KBM-7 (cell line): ENCODE measurements around the gene TRH.
"Not testable (repeated sequence)": the region's sequence is repeated elsewhere in the genome, so short reads cannot be mapped to it uniquely, and the experiment has no call there.

Source experiments
- DNase-seq: peaks from one replicate; pipeline ENCODE4 v3.0.0-alpha.2; 2015
- in situ Hi-C: fragments of 300-500 bp; cut with MboI; formaldehyde crosslinking; loops from 2 replicates; pipeline ENCODE4 v1.14.3; 2020; ENCODE audit warnings: low sequenced_read_pairs, low pct_unique_long_range_greater_than_20kb, mixed read lengths

The TRH gene

DNA sequence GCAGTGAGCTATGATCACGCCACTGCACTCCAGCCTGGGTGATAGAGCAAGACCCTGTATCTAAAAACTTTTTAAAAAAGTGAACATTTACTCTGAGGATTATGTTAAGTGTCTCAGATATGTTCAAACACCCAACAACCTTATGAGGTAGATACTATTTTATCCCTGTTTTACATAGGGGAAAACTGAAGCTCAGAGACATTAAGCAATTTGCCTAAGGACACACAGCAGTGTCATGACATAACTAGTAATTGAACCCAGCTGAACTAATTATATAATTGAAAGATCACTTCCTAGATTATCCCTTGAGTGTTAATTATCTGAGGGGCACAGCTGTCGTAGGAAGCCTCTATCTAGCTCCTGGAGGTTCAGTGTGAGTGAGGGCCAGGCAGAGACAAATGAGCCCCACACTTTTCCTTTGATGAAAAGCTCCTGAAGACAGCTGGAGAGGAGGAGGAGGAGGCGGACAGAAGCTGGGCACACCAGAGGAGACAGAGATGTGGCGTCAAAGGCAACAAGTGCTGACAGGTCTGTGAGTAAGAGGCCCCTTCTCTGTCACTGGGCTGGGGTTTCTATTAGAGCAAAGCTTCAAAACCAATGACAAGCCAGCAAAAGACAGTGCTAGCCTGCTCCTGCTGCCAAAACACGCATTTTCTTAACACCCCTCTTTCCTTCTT lies 20.5 kb downstream of the TRH start:
- DNase-seq: no peak
- in situ Hi-C loops: no loop called here

DNA sequence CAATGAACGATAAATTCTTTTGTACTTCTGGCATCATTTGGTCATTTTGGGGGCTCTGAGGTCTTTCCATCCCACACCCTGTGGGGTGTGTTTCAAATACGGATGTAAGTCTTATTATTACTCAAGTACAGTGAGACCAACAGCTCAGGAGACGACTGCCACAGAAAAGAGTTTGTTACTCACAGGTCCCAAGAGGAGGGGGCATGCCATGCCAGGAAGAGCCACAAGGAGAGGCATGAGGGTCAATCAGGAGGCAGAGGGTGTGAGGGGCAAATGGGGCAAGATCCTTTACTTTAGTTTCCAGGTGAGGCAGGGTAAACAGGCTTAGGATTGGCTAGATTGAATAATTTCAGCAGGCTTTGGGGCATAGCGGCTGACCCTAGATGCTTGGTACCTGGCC lies 21.6 kb downstream of the TRH start:
- in situ Hi-C loops: no loop called here
- DNase-seq: no peak

DNA sequence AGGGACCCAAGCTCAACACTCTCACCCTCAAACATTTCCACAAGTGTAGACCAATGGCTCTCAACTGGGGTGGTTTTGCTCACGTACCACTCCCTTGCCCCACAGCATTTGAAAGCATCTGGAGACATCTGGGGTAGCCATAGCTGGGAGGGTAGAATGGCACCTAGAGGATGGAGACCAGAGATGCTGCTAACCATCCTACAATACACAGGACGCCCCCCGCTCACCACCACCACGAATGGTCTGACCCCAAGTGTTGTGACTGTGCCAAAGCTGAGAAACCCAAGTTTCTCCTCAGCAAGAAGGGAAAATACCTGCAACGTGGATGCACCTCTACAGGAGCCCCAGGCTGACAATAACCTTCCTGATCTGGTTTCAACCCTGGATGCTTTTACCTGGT lies 24.7 kb downstream of the TRH start:
- DNase-seq, in situ Hi-C loops: not testable (repeated sequence)

DNA sequence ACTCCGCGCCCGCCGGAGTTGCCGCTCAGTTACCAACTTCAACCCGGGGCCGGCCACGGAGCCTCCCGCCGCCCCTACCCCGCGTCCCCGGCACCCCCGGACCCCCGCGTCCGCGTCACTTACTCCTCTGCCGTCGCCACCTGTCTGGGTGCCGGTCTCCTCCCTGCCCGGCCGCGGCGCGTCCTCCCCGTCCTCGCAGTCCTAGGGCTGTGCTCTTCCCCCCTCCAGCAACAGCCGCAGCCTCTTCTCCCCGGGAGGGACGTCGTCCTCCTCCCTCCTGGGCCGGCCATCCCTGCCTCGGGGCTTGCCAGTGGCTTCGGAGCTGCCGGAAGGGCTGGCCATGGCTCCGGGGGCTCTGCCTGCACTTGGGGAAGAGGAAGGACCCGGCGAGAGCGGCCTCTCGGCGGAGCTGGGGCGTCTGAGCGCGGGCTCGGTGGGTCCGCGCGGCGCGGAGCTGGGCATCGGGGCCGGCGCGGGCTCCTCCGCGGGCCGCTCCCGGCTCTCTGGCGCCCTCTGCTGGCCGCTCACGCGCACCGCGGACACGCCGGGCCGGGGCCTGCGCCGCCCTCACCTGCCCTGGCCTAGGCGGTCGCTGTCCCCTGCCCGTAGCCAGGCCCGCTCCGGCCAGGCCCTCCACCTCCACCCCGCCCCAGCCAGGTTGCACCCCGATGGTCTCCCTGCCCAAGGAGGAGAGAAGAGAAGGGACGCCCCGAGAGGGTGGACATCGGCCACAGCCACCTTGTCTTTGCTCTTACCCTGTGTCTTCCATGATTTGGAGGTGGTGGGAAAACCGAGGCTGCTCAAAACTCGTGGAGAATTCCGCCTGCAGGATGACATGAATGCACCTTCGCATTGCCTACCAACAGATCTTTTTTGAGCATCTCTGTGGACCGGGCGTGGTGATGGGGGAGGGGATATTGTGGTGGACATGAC lies 28.4 kb downstream of the TRH start:
- in situ Hi-C loops: not testable (repeated sequence)
- DNase-seq: peak; percentile 63

DNA sequence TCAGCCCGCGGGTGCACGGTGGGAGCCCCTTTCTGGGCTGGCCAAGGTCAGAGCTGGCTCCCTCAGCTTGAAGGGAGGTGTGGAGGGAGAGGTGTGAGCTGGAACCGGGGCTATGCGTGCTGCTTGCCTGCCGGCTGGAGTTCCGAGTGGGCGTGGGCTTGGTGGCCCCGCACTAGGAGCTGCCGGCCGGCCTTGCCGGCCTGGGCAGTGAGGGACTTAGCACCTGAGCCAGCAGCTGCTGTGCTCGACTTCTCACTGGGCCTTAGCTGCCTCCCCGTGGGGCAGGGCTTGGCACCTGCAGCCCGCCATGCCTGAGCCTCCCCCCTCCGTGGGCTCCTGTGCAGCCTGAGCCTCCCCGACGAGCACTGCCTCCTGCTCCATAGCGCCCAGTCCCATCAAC lies 36.0 kb downstream of the TRH start:
- in situ Hi-C loops: no loop called here
- no peak for DNase-seq

DNA sequence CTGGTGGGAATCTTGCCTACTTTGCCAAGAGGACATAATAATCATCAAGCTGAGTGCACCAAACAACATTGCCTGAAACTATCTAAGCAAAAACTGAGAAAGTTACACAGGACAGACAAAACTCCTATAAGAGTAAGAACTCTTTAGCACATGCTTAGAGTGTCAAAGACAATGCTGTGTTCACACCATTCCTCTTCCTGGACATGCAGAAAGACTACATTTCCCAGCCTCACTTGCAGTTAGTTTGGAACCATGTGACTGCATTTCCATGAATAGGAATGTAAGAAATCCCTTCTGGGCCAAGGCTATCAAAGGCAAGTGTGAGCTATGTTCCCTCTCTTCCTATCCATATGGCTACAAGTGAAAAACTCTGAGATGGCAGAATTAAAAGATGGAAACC lies 37.6 kb downstream of the TRH start:
- DNase-seq, in situ Hi-C loops: not testable (repeated sequence)

DNA sequence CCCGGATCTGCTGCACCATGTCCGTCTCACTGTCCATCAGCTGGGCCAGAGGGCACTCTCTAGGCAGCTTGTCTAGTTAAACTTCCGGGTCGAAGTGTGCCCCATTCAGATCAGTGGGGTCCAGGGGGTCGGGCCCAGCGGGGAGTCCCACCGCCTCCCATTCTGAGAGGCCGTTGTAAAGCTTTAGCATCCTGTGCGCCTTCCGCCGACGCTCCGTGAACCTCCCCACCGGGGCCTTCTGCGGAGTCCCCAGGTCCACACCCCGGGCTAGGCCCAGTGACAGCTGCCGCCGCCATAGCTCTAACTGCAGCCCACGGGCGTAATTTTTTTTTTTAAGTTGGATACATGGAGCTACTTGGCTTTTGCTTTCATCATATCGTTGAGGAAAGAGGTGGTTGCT lies 38.7 kb downstream of the TRH start:
- in situ Hi-C loops, DNase-seq: not testable (repeated sequence)

DNA sequence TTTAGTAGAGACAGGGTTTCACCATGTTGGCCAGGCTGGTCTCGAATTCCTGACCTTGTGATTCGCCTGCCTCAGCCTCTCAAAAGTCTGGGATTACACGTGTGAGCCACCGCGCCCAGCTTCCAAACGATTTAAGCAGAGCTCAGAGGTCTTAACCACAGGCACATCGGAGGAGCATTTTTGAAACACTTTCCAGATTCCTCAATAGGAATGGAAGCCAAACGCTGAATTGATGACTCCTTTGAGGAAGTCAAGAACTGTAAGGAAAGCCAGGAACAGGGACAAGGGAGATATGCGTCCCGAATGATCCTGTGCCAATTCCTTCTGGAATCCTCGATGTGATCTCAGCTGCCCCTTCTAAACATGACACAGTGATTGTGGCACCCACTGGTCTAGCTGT lies 40.0 kb downstream of the TRH start:
- no peak for DNase-seq
- in situ Hi-C loops: no loop called here

DNA sequence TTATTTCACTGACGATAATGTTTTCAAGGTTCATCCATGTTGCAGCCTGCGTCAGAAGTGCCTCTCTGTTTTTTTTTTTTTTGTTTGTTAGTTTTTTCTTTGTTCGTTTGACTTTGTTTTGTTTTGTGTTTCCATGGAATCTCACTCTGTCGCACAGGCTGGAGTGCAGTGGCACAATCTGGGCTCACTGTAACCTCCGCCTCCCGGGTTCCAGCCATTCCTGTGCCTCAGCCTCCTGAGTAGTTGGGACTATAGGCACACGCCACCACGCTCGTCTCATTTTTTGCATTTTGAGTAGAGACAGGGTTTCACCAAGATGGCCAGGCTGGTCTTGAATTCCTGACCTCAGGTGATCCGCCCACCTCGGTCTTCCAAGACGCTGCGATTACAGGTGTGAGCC lies 43.1 kb downstream of the TRH start:
- in situ Hi-C loops, DNase-seq: not testable (repeated sequence)

DNA sequence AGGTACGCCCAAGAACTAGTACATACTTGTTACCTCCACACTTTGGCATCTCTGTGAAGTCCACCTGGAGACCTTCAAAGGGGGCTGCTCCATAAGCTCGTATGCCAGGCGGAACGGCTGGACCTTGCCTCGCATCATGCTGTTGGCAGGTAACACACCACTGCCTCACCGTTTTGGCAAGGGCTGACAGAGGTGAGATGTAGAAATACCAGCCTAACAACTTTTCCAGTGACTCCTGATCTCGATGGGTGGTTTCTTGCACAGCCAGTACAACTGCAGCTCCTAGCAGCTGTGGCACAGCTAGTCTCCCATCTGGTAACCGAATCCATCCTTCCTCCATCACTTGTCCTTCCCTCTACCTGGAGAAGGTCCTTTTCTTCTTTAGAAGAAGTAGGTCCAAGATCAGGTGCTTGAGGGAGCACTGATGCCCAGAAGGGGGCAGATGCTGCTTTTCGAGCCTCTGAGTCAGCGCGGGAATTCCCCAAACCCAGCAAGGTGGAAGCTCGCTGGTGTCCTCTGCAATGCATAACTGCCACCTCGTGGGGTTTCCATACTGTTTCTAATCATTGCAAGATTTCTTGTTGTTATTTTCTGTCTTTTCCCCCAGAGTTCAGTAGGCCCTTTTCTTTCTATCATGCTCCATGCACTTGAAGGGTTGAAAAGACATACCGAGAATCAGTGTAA lies 51.8 kb downstream of the TRH start:
- in situ Hi-C loops, DNase-seq: not testable (repeated sequence)

DNA sequence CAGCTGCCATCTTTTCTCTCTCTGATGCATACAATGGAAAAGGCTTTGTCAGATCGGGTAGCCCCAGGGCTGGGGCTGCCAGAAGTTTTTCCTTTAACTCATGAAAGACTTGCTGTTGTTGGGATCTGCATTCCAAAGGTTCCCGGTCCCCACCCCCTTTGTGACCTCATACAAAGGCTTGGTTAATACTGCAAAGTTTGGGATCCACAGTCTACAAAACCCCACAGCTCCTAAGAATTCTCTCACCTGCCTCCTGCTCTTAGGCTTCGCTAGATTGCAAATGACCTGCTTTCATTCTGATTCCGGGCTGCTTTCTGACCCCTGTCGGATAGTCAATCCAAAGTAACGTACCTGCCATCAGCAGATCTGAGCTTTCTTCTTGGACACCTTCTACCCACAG lies 52.9 kb downstream of the TRH start:
- in situ Hi-C loops, DNase-seq: not testable (repeated sequence)
